HG02623 (cell line): Measurements from ENCODE around the gene GLRX5.

ENCODE experiments used
- ATAC-seq: cut with Tn5 transposase; IDR thresholded peaks from one replicate; pipeline ENCODE4 v1.9.1; 2021; ENCODE audit warnings: moderate library complexity; ENCODE audit not compliant: unreplicated experiment

Gene GLRX5

DNA sequence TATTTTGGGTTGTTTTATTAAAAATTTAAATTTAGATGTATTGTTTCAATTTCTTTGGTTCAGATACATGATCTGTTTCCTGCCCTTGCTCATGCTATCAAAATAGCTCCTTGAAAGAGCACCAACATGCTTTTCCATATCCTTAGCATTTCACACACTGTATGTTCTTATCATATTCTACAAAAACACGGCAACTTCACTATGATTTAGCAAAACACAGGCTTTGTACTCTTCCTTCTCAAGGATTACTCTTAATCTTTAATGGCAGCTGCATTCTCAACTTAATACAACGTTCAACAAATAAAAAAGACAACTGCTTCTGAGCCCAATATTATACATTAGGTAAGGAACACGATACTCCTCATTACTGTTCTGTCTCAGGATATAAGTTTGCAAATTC is 2.9 kb upstream of the GLRX5 start:
- ATAC-seq = no peak

DNA sequence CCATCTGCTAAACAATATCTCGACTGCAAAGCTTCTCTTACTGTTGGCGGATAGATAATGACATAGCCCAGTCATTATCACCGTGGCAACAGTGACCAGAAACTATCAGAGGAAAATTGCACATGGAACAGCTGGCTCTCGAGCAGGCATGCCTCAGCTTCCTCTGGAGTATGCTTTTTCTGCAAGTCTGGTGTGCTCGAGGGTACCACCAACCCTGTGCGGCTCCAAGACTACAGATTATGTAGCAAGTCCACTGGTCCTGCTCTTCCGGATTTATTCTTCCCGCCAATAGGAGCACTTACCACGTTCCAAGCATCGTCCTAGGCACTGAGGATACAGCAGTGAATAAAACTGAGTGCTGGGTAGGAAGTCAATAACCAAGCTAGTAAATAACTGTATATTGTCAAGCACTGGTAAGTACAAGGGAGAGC is 1.4 kb upstream of the GLRX5 start:
- no peak for ATAC-seq

DNA sequence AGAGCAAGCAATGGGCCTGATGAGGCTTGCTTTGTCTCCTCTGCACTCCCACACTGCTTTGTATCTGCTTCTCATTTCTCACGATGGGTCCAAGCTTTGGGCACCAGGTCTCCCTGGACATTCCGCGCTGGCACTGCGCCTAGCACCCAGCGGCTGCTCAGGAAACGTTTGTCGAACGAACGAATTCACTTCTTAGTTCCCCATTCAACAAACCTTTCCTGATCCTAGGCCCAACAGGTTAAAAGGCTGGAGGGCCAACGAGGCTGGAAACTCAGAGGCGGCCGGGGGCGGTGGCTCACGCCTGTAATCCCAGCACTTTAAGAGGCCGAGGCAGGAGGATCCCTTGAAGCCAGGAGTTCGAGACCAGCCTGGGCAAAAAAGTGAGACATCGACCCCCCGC is 1.0 kb upstream of the GLRX5 start:
- no peak for ATAC-seq

DNA sequence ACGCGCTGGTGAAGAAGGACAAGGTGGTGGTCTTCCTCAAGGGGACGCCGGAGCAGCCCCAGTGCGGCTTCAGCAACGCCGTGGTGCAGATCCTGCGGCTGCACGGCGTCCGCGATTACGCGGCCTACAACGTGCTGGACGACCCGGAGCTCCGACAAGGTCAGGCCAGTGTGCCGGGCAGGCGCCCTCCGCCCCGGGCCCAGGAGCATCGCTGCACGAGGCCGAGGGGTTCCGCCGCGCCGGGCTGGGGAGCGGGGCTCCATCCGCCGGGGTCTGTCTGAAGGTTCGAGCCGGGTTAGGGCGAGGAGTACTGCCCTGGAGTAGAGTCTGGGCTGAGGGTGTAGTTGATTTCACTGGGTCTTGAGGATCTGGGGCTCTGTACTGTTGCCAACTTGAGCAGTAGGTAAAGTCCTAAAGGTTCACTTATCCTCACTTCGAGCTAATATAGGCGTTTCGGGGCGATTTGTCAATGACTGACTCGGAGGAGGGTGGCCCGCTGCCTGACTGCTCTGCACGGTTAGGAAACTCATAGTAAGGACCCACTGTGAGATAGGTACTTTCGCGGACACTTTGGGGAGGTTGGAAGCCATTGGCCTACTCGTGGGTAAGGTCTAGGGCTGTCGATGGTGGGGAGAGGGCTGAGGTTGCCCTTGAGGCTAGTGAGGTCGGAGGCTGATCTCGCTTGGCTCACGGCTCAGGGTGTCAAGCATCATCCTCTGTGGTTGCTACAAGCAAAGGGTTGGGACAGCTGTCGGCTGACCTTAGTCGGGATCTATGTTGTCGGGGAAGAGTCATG is 574 bp downstream of the GLRX5 start:
- no peak for ATAC-seq

DNA sequence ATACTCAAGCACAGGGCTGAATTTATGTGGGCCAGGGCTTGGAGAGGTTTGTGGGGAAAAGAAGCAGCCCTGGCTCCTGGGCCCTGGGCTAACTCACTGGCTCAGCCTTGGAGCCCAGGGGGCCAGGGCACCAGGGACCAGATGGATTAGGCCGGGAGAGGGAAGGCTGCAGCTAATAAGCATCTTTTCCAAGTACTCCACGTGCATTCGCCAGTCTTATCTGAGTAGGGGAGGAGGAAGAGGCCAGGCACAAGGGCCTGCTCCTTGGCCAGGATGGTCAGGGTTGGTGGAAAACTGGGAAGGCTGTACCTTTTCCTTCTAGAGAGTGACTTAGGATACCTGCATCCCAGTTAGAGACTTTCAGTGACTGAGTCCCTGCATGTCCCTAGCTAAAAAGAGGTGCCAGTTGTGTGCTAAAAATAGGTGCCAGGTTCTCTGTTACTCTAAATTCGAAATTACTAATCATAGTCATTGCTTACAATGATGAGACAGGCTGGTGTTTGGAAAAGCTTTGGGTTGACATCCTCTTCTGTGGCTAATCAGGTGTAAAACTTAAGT is 1.3 kb downstream of the GLRX5 start:
- no peak for ATAC-seq

GRCh38 chr14:95536671-95537070 is 1.8 kb downstream of the GLRX5 start:
- ATAC-seq = no peak

GRCh38 chr14:95537298-95538089 is 2.6 kb downstream of the GLRX5 start:
- ATAC-seq = no peak

GRCh38 chr14:95538801-95539509 is 4.1 kb downstream of the GLRX5 start:
- no peak for ATAC-seq

DNA sequence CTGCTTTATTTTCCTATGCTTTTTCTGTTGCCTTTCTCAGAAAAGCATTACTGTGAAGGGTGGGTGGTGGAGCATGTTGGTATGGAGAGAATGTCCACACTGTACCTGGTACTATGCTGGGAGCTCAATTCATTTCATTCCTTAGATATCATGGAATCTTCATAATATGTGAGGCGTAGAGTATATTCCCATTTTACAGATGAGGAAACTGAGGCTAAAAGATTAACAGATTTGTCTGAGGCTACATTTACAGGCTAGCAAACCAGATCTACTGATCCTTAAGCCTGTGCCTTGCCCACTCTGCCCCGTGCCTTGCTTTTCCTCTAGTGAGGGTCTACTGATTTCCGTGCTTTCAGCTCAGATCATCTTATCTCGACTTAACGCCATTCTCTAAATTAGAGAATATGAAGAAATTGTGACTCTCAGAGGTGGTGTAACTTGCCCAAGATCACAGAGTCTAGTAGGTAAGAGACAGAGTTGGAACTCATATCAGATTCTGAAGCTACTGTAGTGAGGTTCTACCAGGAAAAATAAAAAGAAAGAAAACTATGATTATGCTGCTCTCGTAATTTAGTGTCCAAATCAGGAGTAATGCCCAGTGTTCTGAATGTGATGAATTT is 5.5 kb downstream of the GLRX5 start:
- ATAC-seq = no peak

- no peak for ATAC-seq
Measured at GRCh38 chr14:95541346-95541745, 6.5 kb downstream of the GLRX5 start.

DNA sequence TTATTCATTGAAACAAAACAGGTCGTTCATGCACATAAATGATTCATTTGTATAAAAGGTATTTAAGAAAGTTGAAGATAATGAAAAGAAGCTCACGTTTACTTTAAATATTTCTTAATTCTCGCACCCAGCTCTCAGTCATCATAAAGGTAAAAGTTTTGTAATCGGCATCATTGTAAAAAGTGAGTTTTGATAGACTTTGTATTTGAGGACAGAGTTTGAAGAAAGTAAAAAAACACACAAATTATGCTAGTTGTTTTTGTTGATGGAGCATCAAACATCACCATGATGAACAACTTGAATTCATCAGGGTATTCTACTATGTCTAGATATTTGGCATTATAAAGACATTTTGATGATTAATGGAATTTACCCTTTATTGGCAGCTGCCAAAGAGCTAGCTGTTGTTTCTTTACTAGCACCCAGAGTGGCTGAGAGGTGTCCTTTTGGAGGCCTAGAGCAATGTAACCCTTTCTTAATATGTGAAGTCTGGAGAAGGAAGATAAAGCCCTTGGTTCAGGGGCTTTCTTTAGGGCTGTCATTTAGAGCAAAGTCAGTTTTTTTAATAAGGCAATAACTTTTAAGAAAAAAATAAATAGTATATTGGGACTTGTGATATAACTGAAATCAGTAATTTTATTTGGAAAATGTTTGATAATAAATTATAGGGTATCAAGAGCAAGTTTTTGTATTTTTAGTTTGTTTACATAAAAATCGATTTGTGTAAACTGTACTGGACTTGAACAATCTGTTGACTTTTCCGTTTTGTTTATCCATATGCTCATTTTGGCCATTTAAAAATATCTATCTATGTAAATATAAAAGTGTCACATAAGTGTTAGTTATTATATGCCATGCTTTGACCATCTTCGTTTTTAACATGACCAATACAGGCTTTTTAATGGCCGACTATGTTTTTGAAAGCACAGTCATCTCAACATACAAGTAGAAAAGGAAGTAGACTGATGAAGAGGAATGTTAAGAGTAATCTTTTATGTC is 7.4 kb downstream of the GLRX5 start:
- ATAC-seq = no peak

DNA sequence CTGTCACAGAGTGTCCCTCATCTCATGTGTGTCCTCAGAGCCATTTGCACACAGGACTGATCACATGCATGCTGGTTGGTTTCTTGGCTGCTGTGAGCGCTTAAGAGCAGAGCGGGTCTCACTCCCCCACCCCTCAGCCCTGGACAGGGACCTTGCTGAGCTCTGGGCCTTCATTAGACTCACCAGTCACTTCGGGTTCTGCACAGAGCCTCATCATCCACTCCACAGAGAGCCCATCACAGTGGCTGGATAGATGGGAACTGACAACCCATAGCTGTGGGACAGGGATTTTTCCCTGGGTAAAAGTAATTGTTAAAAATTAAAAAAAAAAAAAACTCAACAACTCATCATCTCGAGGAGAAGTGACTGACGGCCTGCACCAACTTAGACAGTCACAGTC is 8.2 kb downstream of the GLRX5 start:
- ATAC-seq = no peak

DNA sequence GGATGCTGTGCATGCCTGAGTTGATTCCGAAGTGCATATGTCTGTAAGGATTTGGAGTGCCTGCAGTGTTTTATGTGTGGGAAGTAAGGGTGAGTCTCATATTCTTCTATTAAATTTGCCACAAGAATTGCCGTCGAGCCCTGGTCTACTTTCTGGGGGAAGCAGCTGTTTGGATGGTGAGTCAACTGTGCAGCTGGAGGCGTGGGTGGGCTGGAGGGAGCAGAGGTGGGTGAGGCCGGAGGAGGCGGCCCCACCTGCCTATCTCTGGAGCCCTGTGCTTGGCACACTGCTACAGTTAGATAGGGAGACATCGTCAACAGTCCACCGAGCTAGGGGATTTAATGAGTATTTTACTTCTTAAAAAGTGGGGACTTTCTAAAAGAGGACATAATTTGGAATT is 9.7 kb downstream of the GLRX5 start:
- ATAC-seq = no peak

DNA sequence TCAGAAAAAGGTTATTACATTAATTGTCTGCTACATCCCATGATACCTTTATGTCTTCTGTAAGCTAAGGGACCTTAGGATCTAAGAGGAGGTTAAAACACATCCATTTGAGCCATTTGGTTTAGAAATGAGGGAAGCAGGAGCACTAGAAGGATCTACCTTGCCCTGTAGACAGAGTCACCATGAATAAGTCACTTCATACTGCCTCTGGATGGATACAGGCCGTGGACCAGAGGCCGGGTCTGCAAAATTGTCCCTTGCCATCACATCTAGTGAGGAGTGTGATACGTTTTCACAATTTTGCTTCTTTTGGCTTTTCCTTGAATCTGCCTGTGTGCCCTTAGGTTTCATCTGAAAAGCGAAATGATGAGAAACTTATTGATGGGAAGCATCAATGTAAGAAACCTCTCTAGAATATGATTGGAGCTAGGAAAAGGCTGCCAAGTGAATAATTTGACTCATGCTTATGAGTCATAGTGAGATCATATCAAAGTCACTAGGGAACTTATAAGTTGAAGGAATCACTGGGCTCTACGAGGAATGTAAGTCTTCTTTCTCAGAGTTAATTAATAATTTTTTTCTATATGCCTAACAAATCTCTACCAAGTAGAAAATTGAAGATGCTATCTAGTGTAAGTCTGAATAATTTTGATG is 10.8 kb downstream of the GLRX5 start:
- no peak for ATAC-seq

GRCh38 chr14:95547272-95547625 is 12.4 kb downstream of the GLRX5 start:
- ATAC-seq = no peak

- no peak for ATAC-seq
Measured at GRCh38 chr14:95547626-95548327, 12.9 kb downstream of the GLRX5 start.

GRCh38 chr14:95548328-95548929 is 13.6 kb downstream of the GLRX5 start:
- ATAC-seq = no peak
